Activated CD8-positive, alpha-beta memory T cell treated with anti-CD3 and anti-CD28 coated beads, Interleukin-2, amount 10 ng/mL, durations not matched to agents 7 days and 5 days (primary cell): ENCODE results near the gene RCC1. TPM values are rescaled to one million over a fixed set of nuclear protein-coding genes. Genes with fewer than 3 reads are reported as not detected.

Source experiments
- total RNA-seq, 2 experiments: library from RNA; stranded (reverse); gene quantifications; one replicate each; pipeline ENCODE4 v1.2.3, GENCODE V29; 2021

The RCC1 gene
- total RNA-seq, 2 experiments from 2014 or later, result 61.4 to 77.6 TPM

Other genes with a start within 250 kb of the RCC1 start
- gene SESN2, start 246.5 kb upstream of the RCC1 start, total RNA-seq, result 10 to 100 TPM; 14.2 to 21.5 TPM
- 10 to 100 TPM; 19.5 to 20.8 TPM for gene MED18, start 177.0 kb upstream of the RCC1 start, total RNA-seq
- 10 to 100 TPM; 26.8 to 27.8 TPM for gene PHACTR4, start 136.3 kb upstream of the RCC1 start, total RNA-seq
- 10 to 100 TPM; 52.8 to 55.2 TPM for gene TRNAU1AP, start 47.0 kb downstream of the RCC1 start, total RNA-seq
- not detected for gene RAB42, start 86.2 kb downstream of the RCC1 start, total RNA-seq
- gene TAF12, start 137.0 kb downstream of the RCC1 start, total RNA-seq, result 10 to 100 TPM; 30.4 to 33.0 TPM
- not detected for gene RNU11, start 142.6 kb downstream of the RCC1 start, total RNA-seq
- 10 to 100 TPM; 33.0 to 38.2 TPM for gene GMEB1, start 162.7 kb downstream of the RCC1 start, total RNA-seq
- gene YTHDF2, start 230.9 kb downstream of the RCC1 start, total RNA-seq, result 10 to 100 TPM; 65.0 to 81.8 TPM